ENCODE results near the gene MMP13.

DNA sequence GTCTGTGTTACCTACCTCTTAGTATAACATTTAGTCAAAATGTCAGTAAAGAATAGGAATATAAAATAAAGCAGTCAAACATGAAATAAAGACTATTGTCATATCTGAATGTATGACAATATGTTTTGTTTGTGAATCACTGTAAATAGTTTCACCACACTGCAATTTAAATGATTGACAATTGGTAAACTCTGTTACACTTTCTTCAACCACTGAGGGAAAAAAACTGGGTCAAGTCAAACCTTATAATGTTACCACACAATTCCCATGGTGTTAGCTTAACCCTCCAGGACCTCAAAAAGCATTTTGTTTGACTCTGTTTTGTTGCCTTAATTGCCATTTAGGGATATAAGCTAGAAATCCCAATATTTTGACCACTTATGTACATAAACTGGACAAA, 10.5 kb upstream of the MMP13 start:
- no peak for TF ChIP-seq POLR2A (IDR thresholded peaks at IDR 0.05; ENCODE audit: low read depth, low read length)
- TF ChIP-seq TAF1 (IDR thresholded peaks at IDR 0.05; ENCODE audit: low read depth, low read length), result no peak
- no peak for TF ChIP-seq POU2F2 (IDR thresholded peaks at IDR 0.05; ENCODE audit: low read depth, low read length)
- TF ChIP-seq POLR2AphosphoS5 (IDR thresholded peaks at IDR 0.05; ENCODE audit: low read depth, low read length), result no peak
- TF ChIP-seq PAX5 (IDR thresholded peaks at IDR 0.05; ENCODE audit: insufficient read depth, low read length, severe bottlenecking), result no peak
- TF ChIP-seq SPI1 (IDR thresholded peaks at IDR 0.05; ENCODE audit: low read depth, low read length), result no peak
